ENCODE data around the gene CYP4F2.
"Not testable (repeated sequence)": the region's sequence is repeated elsewhere in the genome, so short reads cannot be mapped to it uniquely, and the experiment has no call there.

The CYP4F2 gene

GRCh38 chr19:15897738-15898276 is at the start of gene CYP4F2:
Gene CYP4F2, minus strand, starts transcription at chr19:15898074. Its CDS starts 463 bp downstream, at chr19:15897611.
- no peak for DNase-seq

- DNase-seq: no peak
These were observed 47.4 kb upstream of the CYP4F2 start for GRCh38 chr19:15945301-15945700.

- no peak for DNase-seq
These were observed 46.5 kb upstream of the CYP4F2 start for GRCh38 chr19:15944401-15944800.

GRCh38 chr19:15937771-15938170 is 39.9 kb upstream of the CYP4F2 start:
- no peak for DNase-seq

- no peak for DNase-seq
These were observed 39.1 kb upstream of the CYP4F2 start for GRCh38 chr19:15936950-15937349.

- DNase-seq: no peak
These were observed 38.3 kb upstream of the CYP4F2 start for GRCh38 chr19:15936173-15936572.

GRCh38 chr19:15935167-15935702 is 37.4 kb upstream of the CYP4F2 start:
- no peak for DNase-seq

GRCh38 chr19:15934332-15935078 is 36.6 kb upstream of the CYP4F2 start, which contains the start of gene CYP4F11:
Gene CYP4F11, minus strand, starts transcription at chr19:15934529. Its CDS starts 121 bp downstream, at chr19:15934408.
- no peak for DNase-seq

GRCh38 chr19:15933761-15934331 is 36.0 kb upstream of the CYP4F2 start:
- not testable (repeated sequence) for DNase-seq

GRCh38 chr19:15928321-15928720 is 30.4 kb upstream of the CYP4F2 start:
- no peak for DNase-seq

GRCh38 chr19:15926484-15926883 is 28.6 kb upstream of the CYP4F2 start:
- DNase-seq: no peak

GRCh38 chr19:15923702-15924101 is 25.8 kb upstream of the CYP4F2 start:
- no peak for DNase-seq

- DNase-seq: no peak
These were observed 24.1 kb upstream of the CYP4F2 start for GRCh38 chr19:15922021-15922420.

- DNase-seq: no peak
These were observed 21.4 kb upstream of the CYP4F2 start for GRCh38 chr19:15919243-15919642.

GRCh38 chr19:15915109-15915508 is 17.2 kb upstream of the CYP4F2 start:
- no peak for DNase-seq

- DNase-seq: no peak
These were observed 16.0 kb upstream of the CYP4F2 start for GRCh38 chr19:15913830-15914229.

- DNase-seq: no peak
These were observed 15.5 kb upstream of the CYP4F2 start for GRCh38 chr19:15913384-15913783.

GRCh38 chr19:15911599-15912235 is 13.8 kb upstream of the CYP4F2 start:
- DNase-seq: no peak

GRCh38 chr19:15905026-15905425 is 7.2 kb upstream of the CYP4F2 start:
- DNase-seq: no peak

- not testable (repeated sequence) for DNase-seq
These were observed 5.0 kb upstream of the CYP4F2 start for GRCh38 chr19:15902898-15903297.

- no peak for DNase-seq
These were observed 4.4 kb upstream of the CYP4F2 start for GRCh38 chr19:15902254-15902653.

GRCh38 chr19:15900504-15900903 is 2.6 kb upstream of the CYP4F2 start:
- no peak for DNase-seq

GRCh38 chr19:15900032-15900431 is 2.2 kb upstream of the CYP4F2 start:
- not testable (repeated sequence) for DNase-seq
